ENCODE measurements around the gene LSAMP.
"Not testable (repeated sequence)": the region's sequence is repeated elsewhere in the genome, so short reads cannot be mapped to it uniquely, and the experiment has no call there.

LSAMP gene

GRCh38 chr3:116226266-116226665 lies 219.0 kb downstream of the LSAMP start:
- POLR2A ChIA-PET, result no interaction called here
- TF ChIP-seq CTCF (IDR thresholded peaks at IDR 0.05; ENCODE audit: insufficient read depth, low read length, missing control alignments), result no peak
- no peak overlapping the region for H3K4me3 ChIP-seq (ENCODE audit: low read depth, low read length)
- no peak for DNase-seq (ENCODE audit: low read depth, low spot score)
- CTCF ChIA-PET, result no interaction called here

GRCh38 chr3:116216761-116217160 lies 228.5 kb downstream of the LSAMP start:
- POLR2A ChIA-PET, result no interaction called here
- CTCF ChIA-PET, result no interaction called here
- no peak for TF ChIP-seq CTCF (IDR thresholded peaks at IDR 0.05; ENCODE audit: insufficient read depth, low read length, missing control alignments)
- no peak for DNase-seq (ENCODE audit: low read depth, low spot score)
- H3K4me3 ChIP-seq (ENCODE audit: low read depth, low read length), result no peak overlapping the region

- TF ChIP-seq CTCF (IDR thresholded peaks at IDR 0.05; ENCODE audit: insufficient read depth, low read length, missing control alignments), result no peak
- ChIA-PET POLR2A (no interaction called here), CTCF (no interaction called here)
- DNase-seq (ENCODE audit: low read depth, low spot score), result no peak
- no peak overlapping the region for H3K4me3 ChIP-seq (ENCODE audit: low read depth, low read length)
Measured at GRCh38 chr3:116211901-116212300, 233.4 kb downstream of the LSAMP start.

- H3K4me3 ChIP-seq (ENCODE audit: low read depth, low read length); DNase-seq (ENCODE audit: low read depth, low spot score); POLR2A ChIA-PET; CTCF ChIA-PET: not testable (repeated sequence)
Measured at GRCh38 chr3:116208830-116209229, 236.5 kb downstream of the LSAMP start.

GRCh38 chr3:116200956-116201690 lies 244.2 kb downstream of the LSAMP start:
- no peak for DNase-seq (ENCODE audit: low read depth, low spot score)
- POLR2A ChIA-PET, result no interaction called here
- no peak overlapping the region for H3K4me3 ChIP-seq (ENCODE audit: low read depth, low read length)
- CTCF ChIA-PET, result no interaction called here
- TF ChIP-seq CTCF (IDR thresholded peaks at IDR 0.05; ENCODE audit: insufficient read depth, low read length, missing control alignments), result no peak

GRCh38 chr3:116199063-116199462 lies 246.2 kb downstream of the LSAMP start:
- TF ChIP-seq CTCF (IDR thresholded peaks at IDR 0.05; ENCODE audit: insufficient read depth, low read length, missing control alignments), result no peak
- H3K4me3 ChIP-seq (ENCODE audit: low read depth, low read length), result no peak overlapping the region
- ChIA-PET CTCF (no interaction called here), POLR2A (no interaction called here)
- DNase-seq (ENCODE audit: low read depth, low spot score), result no peak

GRCh38 chr3:116198087-116198486 lies 247.2 kb downstream of the LSAMP start:
- no peak for DNase-seq (ENCODE audit: low read depth, low spot score)
- no peak for TF ChIP-seq CTCF (IDR thresholded peaks at IDR 0.05; ENCODE audit: insufficient read depth, low read length, missing control alignments)
- ChIA-PET CTCF (no interaction called here), POLR2A (no interaction called here)
- H3K4me3 ChIP-seq (ENCODE audit: low read depth, low read length), result no peak overlapping the region
